Measurements from ENCODE around the gene MBL2.

Gene MBL2

DNA sequence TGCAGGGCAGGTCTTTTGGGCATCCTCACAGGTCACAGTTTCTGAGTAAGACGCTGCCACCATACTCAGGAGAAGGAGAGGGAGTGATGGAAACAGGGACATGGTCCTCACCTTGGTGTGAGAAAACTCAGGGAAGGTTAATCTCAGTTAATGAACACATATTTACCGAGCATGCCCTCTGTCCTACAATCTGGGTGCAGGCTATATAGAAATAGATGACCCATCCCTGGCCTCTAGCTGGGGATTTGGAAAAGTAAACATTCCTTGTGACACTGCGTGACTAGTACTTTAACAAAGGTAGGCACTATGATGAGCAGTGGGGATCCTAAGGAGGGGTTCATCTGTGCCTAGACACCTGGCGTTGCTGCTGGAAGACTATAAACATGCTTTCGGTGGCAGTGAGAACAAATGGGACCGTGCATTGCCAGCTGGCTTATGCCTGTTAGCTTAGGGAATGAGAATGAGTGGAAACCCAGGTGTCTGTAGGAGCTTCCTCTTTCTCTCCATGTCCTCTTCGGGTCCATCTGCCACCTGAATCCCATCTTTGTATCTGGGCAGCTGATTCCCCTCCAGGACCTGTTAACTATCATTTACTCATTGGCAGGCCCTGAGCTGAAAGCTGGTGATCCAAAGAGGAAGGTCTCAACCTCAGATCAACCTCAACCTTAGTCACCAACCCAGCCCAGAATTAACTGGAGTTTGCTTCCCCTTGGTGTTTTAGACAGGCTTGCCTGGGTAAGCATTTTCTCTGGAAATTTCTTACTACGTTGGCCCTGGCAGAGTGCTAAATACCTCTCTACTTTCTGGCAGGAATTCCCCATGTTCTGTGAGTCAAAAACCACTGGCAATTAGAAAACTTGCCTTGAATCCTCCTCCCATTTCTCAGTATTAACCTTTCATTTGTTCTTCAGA lies 794 bp downstream of the MBL2 start:
- DNase-seq = no peak

- DNase-seq = no peak
Measured at GRCh38 chr10:52770904-52771303, 1.7 kb downstream of the MBL2 start.

- no peak for DNase-seq
Measured at GRCh38 chr10:52769966-52770365, 2.6 kb downstream of the MBL2 start.

- no peak for DNase-seq
Measured at GRCh38 chr10:52768001-52768532, 4.5 kb downstream of the MBL2 start.

DNA sequence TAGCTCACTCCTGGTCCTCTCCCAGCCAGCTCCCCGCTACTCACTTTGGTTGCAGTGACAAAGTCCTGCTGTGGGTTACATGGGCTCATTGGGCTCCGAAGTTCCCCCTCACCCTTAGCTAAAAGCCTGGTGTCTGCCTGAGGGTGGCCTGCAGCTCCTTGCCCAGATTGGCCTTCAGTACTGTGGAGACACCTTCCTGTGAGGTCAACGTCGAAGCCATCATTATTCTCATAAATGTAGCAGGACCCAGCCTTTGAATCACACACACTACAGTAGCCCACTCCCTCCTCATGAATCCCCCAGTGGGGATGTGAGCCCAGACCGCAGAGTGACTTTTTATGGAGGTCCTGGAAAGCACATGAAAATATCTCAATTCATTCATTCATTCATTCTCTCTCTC lies 10.5 kb downstream of the MBL2 start:
- DNase-seq = no peak

- no peak for DNase-seq
Measured at GRCh38 chr10:52759154-52759553, 13.4 kb downstream of the MBL2 start.

DNA sequence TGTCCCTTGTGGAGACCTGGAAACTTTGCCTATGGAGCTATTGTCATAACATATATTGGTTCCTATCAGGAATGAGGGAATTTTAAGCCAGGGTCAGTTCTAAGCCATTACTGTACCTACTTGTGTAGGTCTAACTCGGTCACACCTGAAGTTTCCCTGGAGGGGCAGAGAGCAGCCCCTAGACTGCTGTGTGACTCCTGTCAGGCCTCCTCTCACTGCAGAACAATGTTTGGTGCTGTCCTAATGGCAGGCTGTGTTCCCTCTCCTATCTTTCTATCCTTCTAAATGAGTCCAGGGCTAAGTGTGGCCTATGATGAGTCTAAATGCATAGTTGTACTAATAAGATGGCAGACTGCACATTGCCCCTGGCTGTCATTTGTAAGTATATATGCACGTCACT lies 14.2 kb downstream of the MBL2 start:
- DNase-seq = no peak

DNA sequence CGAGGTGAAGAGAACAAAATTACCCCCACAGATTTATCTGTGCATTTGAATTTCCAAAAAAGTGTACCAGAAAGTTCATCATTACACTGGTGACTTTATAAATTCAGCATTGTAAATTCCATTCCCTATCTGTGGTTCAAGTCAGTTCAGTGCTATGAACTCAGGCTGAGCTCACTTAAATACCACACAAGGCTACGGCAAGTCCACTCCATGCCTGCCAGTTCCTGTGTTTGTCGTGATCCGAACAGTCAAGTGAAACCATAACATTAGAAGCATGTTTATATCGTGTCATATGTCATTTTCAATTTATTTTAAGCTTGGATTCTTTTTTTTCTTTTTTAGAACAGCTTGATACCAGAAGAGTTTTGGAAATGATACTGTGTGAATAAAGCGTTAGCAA lies 14.8 kb downstream of the MBL2 start:
- no peak for DNase-seq

DNA sequence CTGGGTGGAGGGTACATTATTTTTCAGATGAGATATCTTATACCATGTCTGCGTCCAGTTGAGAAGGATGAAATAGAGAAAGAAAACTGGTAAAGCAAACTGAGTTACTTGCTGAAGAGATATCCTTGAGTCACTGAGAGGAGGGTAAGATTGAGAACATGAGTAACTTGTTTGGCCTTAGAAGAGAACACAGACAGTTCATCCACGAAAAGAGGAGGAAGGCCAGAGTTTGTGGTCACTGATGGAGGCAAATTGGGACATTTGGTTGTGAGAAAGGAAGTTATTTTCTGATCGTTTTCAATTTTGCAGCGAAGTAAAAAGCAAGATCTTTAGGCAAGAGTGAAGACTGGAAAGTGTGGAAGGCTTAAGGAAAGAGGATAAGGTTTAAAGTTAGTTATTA lies 15.6 kb downstream of the MBL2 start:
- no peak for DNase-seq

DNA sequence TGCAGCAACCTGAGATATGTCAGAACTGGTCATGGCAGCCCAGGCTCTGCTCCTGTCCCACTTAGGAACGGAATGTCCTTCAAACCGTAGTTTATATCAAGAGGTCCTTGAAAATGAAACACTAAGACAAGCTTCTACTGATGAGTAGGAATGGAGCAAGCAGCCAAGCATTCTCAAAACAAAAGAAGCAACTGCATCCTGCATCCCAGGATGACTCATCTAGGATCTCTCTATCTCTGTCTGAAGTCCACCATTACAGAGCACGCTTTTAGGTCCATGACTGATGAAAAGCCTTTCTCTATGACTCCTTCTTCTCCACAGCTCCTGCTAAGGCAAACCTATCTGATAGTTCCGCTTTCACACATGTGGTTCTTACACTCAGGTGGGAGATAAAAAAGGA lies 16.3 kb downstream of the MBL2 start:
- DNase-seq = no peak

DNA sequence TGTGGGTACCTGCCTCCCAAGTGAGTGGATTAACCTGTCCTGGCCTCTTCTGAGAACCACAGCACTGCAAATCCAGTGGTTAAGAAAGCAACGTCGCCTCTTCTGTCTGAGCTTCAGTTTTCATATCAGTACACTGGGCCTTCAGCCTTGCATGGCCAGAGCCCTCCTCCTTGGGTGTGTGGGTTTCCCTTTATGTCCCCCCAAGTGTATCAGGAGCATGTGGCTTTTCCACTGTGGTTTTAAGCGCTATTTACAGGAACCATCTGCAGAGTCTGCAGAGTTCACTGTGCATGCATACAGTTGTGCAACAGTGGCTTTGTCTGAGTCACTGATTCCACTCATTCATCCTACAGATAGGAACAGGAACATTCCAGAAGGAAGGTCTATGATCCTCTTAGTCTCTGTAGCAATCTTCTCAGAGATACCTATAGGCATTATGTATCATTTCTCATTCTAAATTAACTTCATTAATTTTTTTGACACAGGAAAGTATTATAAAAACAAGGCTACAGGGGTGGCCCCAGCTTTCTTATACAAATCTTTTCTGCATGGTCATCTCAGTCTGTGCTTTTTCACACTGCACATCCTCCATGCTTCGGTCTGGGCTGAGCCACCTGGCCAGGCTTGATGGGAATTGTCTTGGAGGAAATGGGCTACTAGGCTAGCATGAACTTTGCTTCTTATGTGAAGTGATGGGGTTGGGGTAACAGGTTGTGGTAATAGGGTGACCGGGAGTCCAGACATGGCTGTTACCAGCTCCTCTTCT lies 17.1 kb downstream of the MBL2 start:
- DNase-seq = no peak

- DNase-seq = no peak
Measured at GRCh38 chr10:52752801-52753445, 19.7 kb downstream of the MBL2 start.

- no peak for DNase-seq
Measured at GRCh38 chr10:52752261-52752660, 20.3 kb downstream of the MBL2 start.

GRCh38 chr10:52751337-52751736 lies 21.2 kb downstream of the MBL2 start:
- DNase-seq = no peak

DNA sequence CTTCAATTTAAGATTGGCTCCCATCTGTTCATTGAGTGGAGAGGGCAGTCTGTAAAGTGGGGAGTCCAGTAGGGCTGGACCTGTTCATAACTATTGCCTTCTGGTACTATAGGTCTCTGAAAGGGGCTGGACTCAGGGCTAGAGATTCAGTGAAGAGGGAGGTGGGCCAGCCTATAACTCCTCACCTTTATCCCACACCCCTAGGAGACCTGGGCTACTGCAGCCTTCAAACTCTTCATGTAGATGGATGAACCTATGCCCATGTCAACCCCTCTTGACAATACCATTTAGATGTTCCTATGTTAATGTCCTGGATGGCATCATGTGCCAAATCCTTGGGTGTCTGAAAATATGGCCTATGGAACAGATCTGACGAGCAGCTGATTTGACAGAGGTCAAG lies 22.0 kb downstream of the MBL2 start:
- DNase-seq = no peak

GRCh38 chr10:52747694-52748093 lies 24.9 kb downstream of the MBL2 start:
- no peak for DNase-seq

GRCh38 chr10:52746169-52746568 lies 26.4 kb downstream of the MBL2 start:
- no peak for DNase-seq

DNA sequence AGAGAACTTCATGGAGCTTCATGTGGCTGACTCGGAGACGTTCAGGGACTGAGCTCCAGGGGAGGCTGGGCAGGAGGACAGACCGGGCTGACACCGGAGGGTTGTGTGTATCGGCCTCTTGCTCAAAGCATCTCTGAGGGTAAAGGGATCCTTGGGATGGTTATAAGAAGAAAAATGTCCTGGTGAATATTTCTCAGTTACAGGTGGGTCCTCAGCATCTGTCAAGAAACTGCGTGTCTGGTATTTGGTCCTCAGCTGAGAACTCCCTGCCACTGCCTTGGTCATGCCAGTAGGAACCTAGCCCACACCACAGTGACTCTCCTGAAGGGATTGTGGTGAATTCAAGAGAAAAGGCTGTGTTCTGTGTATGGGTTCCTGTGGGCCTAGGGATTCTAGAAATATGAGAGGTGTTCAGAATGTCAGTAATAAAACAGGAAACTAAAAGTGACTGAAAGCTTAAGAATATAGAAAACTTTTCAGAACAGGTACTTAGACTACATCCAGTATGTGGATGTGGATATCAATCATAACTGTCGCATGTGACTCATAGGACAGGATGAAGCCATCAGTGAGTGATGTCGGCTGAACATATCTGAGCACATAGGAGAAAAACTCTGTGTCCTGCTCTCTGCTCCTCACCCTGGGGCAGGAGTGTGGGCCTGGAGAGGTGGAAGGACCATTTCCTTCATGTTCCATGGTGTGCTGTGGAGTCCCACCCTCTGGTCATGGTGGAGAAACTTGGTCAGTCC lies 28.4 kb downstream of the MBL2 start:
- no peak for DNase-seq

- DNase-seq = no peak
Measured at GRCh38 chr10:52742731-52743130, 29.9 kb downstream of the MBL2 start.

- DNase-seq = no peak
Measured at GRCh38 chr10:52741851-52742250, 30.7 kb downstream of the MBL2 start.

- peak; percentile 29 for DNase-seq
Measured at GRCh38 chr10:52740913-52741675, 31.5 kb downstream of the MBL2 start.

GRCh38 chr10:52740155-52740549 lies 32.4 kb downstream of the MBL2 start:
- DNase-seq = no peak
